ENCODE data around the gene MMP28. TPM values are rescaled to one million over a fixed set of nuclear protein-coding genes. Genes with fewer than 3 reads are reported as not detected.

MMP28 gene
- polyA plus RNA-seq, 2 of the 4 experiments (the other 2 are of a cell fraction) = 6.6 to 6.7 TPM

- FAIRE-seq = no peak
- H3K27ac ChIP-seq = no peak overlapping the region
- CTCF ChIA-PET = interaction anchor here (4.1 to 34.8 kb wide), 4 partner anchors 4 to 129 kb away, joined by 29 to 1116 read pairs (median 377); partner anchors contain the start of genes C17orf50, GAS2L2 and RASL10B
- no peak for DNase-seq (ENCODE audit: low read depth in 1 of 2, low spot score in 1 of 2)
- POLR2A ChIA-PET = no interaction called here
- 39% methylated on average over 64 of the region's 73 CpGs for WGBS (ENCODE audit: missing lambda C conversion rate)
- H3K4me2 ChIP-seq = peak overlapping the region; percentile 89
- ATAC-seq = peak; percentile 54 to 67
- TF ChIP-seq HEYL (CRISPR knock-in tag; IDR thresholded peaks at IDR 0.05) (no peak), TP53 (CRISPR knock-in tag; IDR thresholded peaks at IDR 0.05) (no peak), E2F6 (IDR thresholded peaks at IDR 0.05; ENCODE audit: borderline replicate concordance, low read depth) (peak; percentile 74), MAX (IDR thresholded peaks at IDR 0.05) (peak; percentile 80), NFE2L2 (conservative IDR thresholded peaks at IDR 0.05; ENCODE audit: low read length) (no peak)
- H3K4me3 ChIP-seq = peak overlapping the region; percentile 39
- no peaks in the 10 kb centered on the region for H3K9me3 ChIP-seq
- H3K4me1 ChIP-seq = peaks cover 6% of the 10 kb centered on the region; the same call in 1 of the 3 replicates
Observed at GRCh38 chr17:35740997-35741931, 54.2 kb downstream of the MMP28 start.

GRCh38 chr17:35740216-35740615, 55.2 kb downstream of the MMP28 start:
- POLR2A ChIA-PET = no interaction called here
- 78% methylated on average over 7 of the region's 7 CpGs for WGBS (ENCODE audit: missing lambda C conversion rate)
- CTCF ChIA-PET = interaction anchor here (0.9 to 34.8 kb wide), 7 partner anchors 5 to 175 kb away, joined by 4 to 1116 read pairs (median 29); partner anchors contain the start of genes C17orf50, GAS2L2 and RASL10B
- Histone ChIP-seq H3K4me2 (no peak overlapping the region), H3K9me3 (no peaks in the 10 kb centered on the region), H3K27ac (no peak overlapping the region), H3K4me1 (peaks cover 6% of the 10 kb centered on the region; the same call in 1 of the 3 replicates), H3K4me3 (no peak overlapping the region)
- TF ChIP-seq USF2 (IDR thresholded peaks at IDR 0.05) (no peak), EHMT2 (IDR thresholded peaks at IDR 0.05; ENCODE audit: low read depth) (no peak), ZNF302 (CRISPR knock-in tag; IDR thresholded peaks at IDR 0.05) (no peak), JUN (IDR thresholded peaks at IDR 0.05) (no peak), FOSB (CRISPR knock-in tag; IDR thresholded peaks at IDR 0.05) (no peak), ZSCAN20 (CRISPR knock-in tag; IDR thresholded peaks at IDR 0.05) (no peak), BHLHE40 (IDR thresholded peaks at IDR 0.05; ENCODE audit: low read depth, low read length) (no peak)
- ATAC-seq = 0 out of 6 replicates have a peak, but pooled peaks of 1 of the 2 experiments have one; percentile 3
- FAIRE-seq = no peak
- DNase-seq (ENCODE audit: low read depth in 1 of 2, low spot score in 1 of 2) = no peak

GRCh38 chr17:35738519-35739133, 56.8 kb downstream of the MMP28 start:
- ChIA-PET CTCF (interaction anchor here (1.4 to 34.8 kb wide), 7 partner anchors 7 to 204 kb away, joined by 3 to 1116 read pairs (median 29); partner anchors contain the start of genes C17orf50, GAS2L2 and RASL10B), POLR2A (no interaction called here)
- Histone ChIP-seq H3K4me2 (no peak overlapping the region), H3K9me3 (no peaks in the 10 kb centered on the region), H3K27ac (no peak overlapping the region), H3K4me1 (peaks cover 6% of the 10 kb centered on the region; the same call in 1 of the 3 replicates), H3K4me3 (no peak overlapping the region)
- ATAC-seq (no peak), FAIRE-seq (no peak), DNase-seq (ENCODE audit: low read depth in 1 of 2, low spot score in 1 of 2) (no peak)
- WGBS (ENCODE audit: missing lambda C conversion rate) = 68% methylated on average over 5 of the region's 5 CpGs
- TF ChIP-seq MAFK (IDR thresholded peaks at IDR 0.05; ENCODE audit: partially characterized antibody) (no peak), BCL3 (IDR thresholded peaks at IDR 0.05) (no peak), RCOR1 (IDR thresholded peaks at IDR 0.05; ENCODE audit: low read depth, low read length) (no peak), CTCF (IDR thresholded peaks at IDR 0.05) (no peak), CBX2 (IDR thresholded peaks at IDR 0.05; ENCODE audit: borderline replicate concordance, low read depth) (no peak), SREBF2 (IDR thresholded peaks at IDR 0.05) (no peak), KDM5A (IDR thresholded peaks at IDR 0.05) (no peak), FOSB (CRISPR knock-in tag; IDR thresholded peaks at IDR 0.05) (no peak), CHD4 (IDR thresholded peaks at IDR 0.05; ENCODE audit: borderline replicate concordance) (no peak), RAD21 (conservative IDR thresholded peaks at IDR 0.05 in 1 of 2, IDR thresholded peaks at IDR 0.05 in 1 of 2) (no peak), CEBPB (IDR thresholded peaks at IDR 0.05) (no peak), HES2 (IDR thresholded peaks at IDR 0.05) (no peak), EHF (CRISPR knock-in tag; IDR thresholded peaks at IDR 0.05) (no peak), POLR2AphosphoS2 (conservative IDR thresholded peaks at IDR 0.05; ENCODE audit: low read length) (no peak), POLR2A (IDR thresholded peaks at IDR 0.05; ENCODE audit: low read length) (no peak)

Data from A549 (cell line).